H9 (cell line): ENCODE data around the gene FBXO17. TPM values are rescaled to one million over a fixed set of nuclear protein-coding genes. Genes with fewer than 3 reads are reported as not detected.

Experiments
- DNase-seq: peaks from one replicate; pipeline ENCODE4 v3.0.0-alpha.2; 2017
- H2AFZ ChIP-seq: one replicate; pipeline ENCODE4 v1.6.1; 2013; ENCODE audit warnings: mild to moderate bottlenecking, low read length, control low read depth, moderate library complexity
- H2AK5ac ChIP-seq: 2 replicates; pipeline ENCODE4 v1.6.1; 2013; ENCODE audit warnings: low read length, control low read depth, mixed read lengths; ENCODE audit not compliant: insufficient read length
- H2BK120ac ChIP-seq: one replicate; pipeline ENCODE4 v1.6.1; 2013; ENCODE audit warnings: low read depth, mild to moderate bottlenecking, low read length, control low read depth, inconsistent platforms; ENCODE audit not compliant: poor library complexity, severe bottlenecking
- H2BK12ac ChIP-seq: 2 replicates; pipeline ENCODE4 v1.6.1; 2013; ENCODE audit warnings: low read length, control low read depth, mixed read lengths, low read depth; ENCODE audit not compliant: insufficient read length
- H2BK15ac ChIP-seq: 2 replicates; pipeline ENCODE4 v1.6.1; 2013; ENCODE audit warnings: low read depth, low read length, control low read depth
- H2BK20ac ChIP-seq: one replicate; pipeline ENCODE4 v1.6.1; 2013; ENCODE audit warnings: low read depth, mild to moderate bottlenecking, low read length, control low read depth, inconsistent platforms; ENCODE audit not compliant: poor library complexity, severe bottlenecking
- H2BK5ac ChIP-seq: 2 replicates; pipeline ENCODE4 v1.6.1; 2013; ENCODE audit warnings: low read length, control low read depth, mixed read lengths; ENCODE audit not compliant: insufficient read length
- H3K14ac ChIP-seq: 2 replicates; pipeline ENCODE4 v1.6.1; 2013; ENCODE audit warnings: low read length, control low read depth; ENCODE audit not compliant: insufficient read depth
- H3K18ac ChIP-seq: 2 replicates; pipeline ENCODE4 v1.6.1; 2013; ENCODE audit warnings: low read depth, mild to moderate bottlenecking, mixed read lengths, low read length, control low read depth; ENCODE audit not compliant: insufficient read length
- H3K23ac ChIP-seq: 2 replicates; pipeline ENCODE4 v1.6.1; 2013; ENCODE audit warnings: low read length, control low read depth, mixed read lengths, low read depth; ENCODE audit not compliant: insufficient read length
- H3K23me2 ChIP-seq: 2 replicates; pipeline ENCODE4 v1.6.1; 2013; ENCODE audit warnings: low read depth, mild to moderate bottlenecking, mixed read lengths, low read length, control low read depth; ENCODE audit not compliant: insufficient read length, poor library complexity, severe bottlenecking
- H3K27ac ChIP-seq: 2 replicates; pipeline ENCODE4 v1.5.1; 2013; ENCODE audit warnings: low read length, control low read depth, mixed read lengths, low read depth; ENCODE audit not compliant: insufficient read length
- H3K27me3 ChIP-seq: 2 replicates; pipeline ENCODE4 v1.6.1; 2013; ENCODE audit warnings: low read length, control low read depth, inconsistent platforms; ENCODE audit not compliant: insufficient read depth
- H3K4ac ChIP-seq: 2 replicates; pipeline ENCODE4 v1.6.1; 2013; ENCODE audit warnings: low read depth, mild to moderate bottlenecking, control low read depth, inconsistent platforms, low read length, moderate library complexity
- H3K4me1 ChIP-seq: 2 replicates; pipeline ENCODE4 v1.6.1; 2013; ENCODE audit warnings: low read length, control low read depth, inconsistent platforms; ENCODE audit not compliant: insufficient read depth
- H3K4me2 ChIP-seq: 2 replicates; pipeline ENCODE4 v1.6.1; 2013; ENCODE audit warnings: low read length, control low read depth, mixed read lengths; ENCODE audit not compliant: insufficient read length, insufficient read depth
- H3K56ac ChIP-seq: 2 replicates; pipeline ENCODE4 v1.6.1; 2013; ENCODE audit warnings: low read depth, mild to moderate bottlenecking, mixed read lengths, low read length, control low read depth; ENCODE audit not compliant: insufficient read length
- H3K79me1 ChIP-seq: 2 replicates; pipeline ENCODE4 v1.6.1; 2013; ENCODE audit warnings: low read depth, mild to moderate bottlenecking, moderate library complexity, low read length, control low read depth, inconsistent platforms; ENCODE audit not compliant: insufficient read depth, poor library complexity, severe bottlenecking
- H3K79me2 ChIP-seq: 2 replicates; pipeline ENCODE4 v1.6.1; 2013; ENCODE audit warnings: low read length, control low read depth, inconsistent platforms; ENCODE audit not compliant: insufficient read depth
- H3K9ac ChIP-seq: 2 replicates; pipeline ENCODE4 v1.6.1; 2013; ENCODE audit warnings: low read length, control low read depth, mixed read lengths; ENCODE audit not compliant: insufficient read length; ENCODE audit errors: extremely low read depth
- H3K9me3 ChIP-seq: one replicate; pipeline ENCODE4 v1.6.1; 2013; ENCODE audit warnings: low read depth, low read length, inconsistent platforms; ENCODE audit not compliant: control insufficient read depth
- H3T11ph ChIP-seq: one replicate; pipeline ENCODE4 v1.6.1; 2013; ENCODE audit warnings: mild to moderate bottlenecking, low read length, control low read depth, inconsistent platforms
- H4K20me1 ChIP-seq: one replicate; pipeline ENCODE4 v1.6.1; 2013; ENCODE audit not compliant: control insufficient read depth, insufficient read length, insufficient read depth
- H4K5ac ChIP-seq: 2 replicates; pipeline ENCODE4 v1.6.1; 2013; ENCODE audit warnings: low read depth, mild to moderate bottlenecking, mixed read lengths, low read length, control low read depth; ENCODE audit not compliant: insufficient read length
- H4K8ac ChIP-seq: replicated peaks from 2 replicates; pipeline ENCODE4 v1.6.1; 2013; ENCODE audit warnings: low read length, control low read depth, mixed read lengths, low read depth; ENCODE audit not compliant: insufficient read length
- H4K91ac ChIP-seq: 2 replicates; pipeline ENCODE4 v1.6.1; 2013; ENCODE audit warnings: low read depth, mild to moderate bottlenecking, moderate library complexity, mixed read lengths, low read length, control low read depth; ENCODE audit not compliant: insufficient read length
- H3K27ac Mint-ChIP-seq, 3 experiments: 2 replicates in 2 of 3; 3 replicates in 1 of 3; pipeline ENCODE4 v1.8.0; 2020 to 2021; ENCODE audit warnings: mixed read lengths in 3 of 3, mild to moderate bottlenecking in 1 of 3, moderate library complexity in 1 of 3
- H3K27me3 Mint-ChIP-seq: 2 replicates; pipeline ENCODE4 v1.8.0; 2021; ENCODE audit warnings: low read depth, mild to moderate bottlenecking, moderate library complexity, mixed read lengths
- H3K36me3 Mint-ChIP-seq, 3 experiments: 2 replicates in 2 of 3; 3 replicates in 1 of 3; pipeline ENCODE4 v1.8.0; 2020 to 2021; ENCODE audit warnings: low read depth in 3 of 3, mixed read lengths in 3 of 3; ENCODE audit not compliant: insufficient read depth in 1 of 3
- H3K4me1 Mint-ChIP-seq, 2 experiments: 2 replicates each; pipeline ENCODE4 v1.8.0; 2020; ENCODE audit warnings: mixed read lengths in 2 of 2
- H3K4me3 Mint-ChIP-seq, 2 experiments: 2 replicates in 1 of 2; 3 replicates in 1 of 2; pipeline ENCODE4 v1.8.0; 2020 to 2021; ENCODE audit warnings: mild to moderate bottlenecking in 2 of 2, mixed read lengths in 2 of 2, moderate library complexity in 1 of 2
- H3K9me3 Mint-ChIP-seq, 2 experiments: 2 replicates in 1 of 2; 3 replicates in 1 of 2; pipeline ENCODE4 v1.8.0; 2020; ENCODE audit warnings: mild to moderate bottlenecking in 2 of 2, mixed read lengths in 2 of 2, moderate library complexity in 1 of 2
- CTCF ChIP-seq: fragments of 200-600 bp; sonication (generic); conservative IDR thresholded peaks from 3 replicates; pipeline ENCODE4 v1.8.0; 2021; ENCODE audit warnings: antibody characterized with exemption, mild to moderate bottlenecking
- WGBS: extraction: QIAGEN DNeasy Blood & Tissue Kit; methylation state at CpG from one replicate; pipeline ENCODE4 v1.1.7; 2013; ENCODE audit warnings: missing lambda C conversion rate, low lambda C conversion rate, mixed read lengths; ENCODE audit not compliant: insufficient read length; ENCODE audit errors: extremely low coverage; 5-methylcytosine and 5-hydroxymethylcytosine counted together
- total RNA-seq: library from RNA; stranded (reverse); gene quantifications from 2 replicates; pipeline ENCODE4 v1.2.1, GENCODE V29; 2021

Gene FBXO17
- total RNA-seq, 1 experiment from 2014 or later: 25.5 TPM

DNA sequence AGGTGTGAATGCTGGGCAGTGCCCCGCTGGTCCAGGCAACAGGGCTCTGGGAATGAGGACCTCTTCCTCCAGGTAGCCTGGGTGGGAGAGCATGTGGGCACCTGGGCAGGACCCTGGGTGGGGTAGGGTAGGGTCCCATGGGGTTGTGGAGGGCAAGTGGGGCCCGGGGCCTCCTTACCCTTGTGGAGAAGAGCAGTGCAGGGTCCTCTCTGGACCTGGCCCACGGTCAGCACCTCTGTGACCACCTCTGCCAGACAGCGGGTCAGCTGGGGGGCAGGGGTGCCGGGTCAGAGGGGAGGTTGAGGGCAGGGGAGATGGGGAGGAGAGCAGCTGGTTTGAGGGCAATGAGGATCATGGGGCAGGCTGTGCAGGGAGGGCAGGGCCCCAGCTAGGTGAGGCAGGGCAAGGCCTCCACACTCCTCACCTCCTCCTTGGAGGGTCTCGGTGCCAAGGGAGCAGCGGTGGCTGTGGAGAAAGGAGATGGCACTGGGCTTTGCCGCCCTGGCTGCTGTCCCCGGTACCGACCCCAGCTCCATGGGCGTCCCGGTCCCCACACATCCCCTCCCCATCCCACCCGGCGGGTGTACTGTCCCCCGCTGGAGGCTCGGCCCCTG lies 64.0 kb downstream of the FBXO17 start:
- Histone ChIP-seq H4K8ac (no peak overlapping the region), H3K79me2 (no peaks in the 10 kb centered on the region), H3K4ac (no peak overlapping the region), H2BK5ac (no peak overlapping the region), H2AK5ac (no peak overlapping the region), H3T11ph (no peak overlapping the region), H2BK20ac (no peak overlapping the region), H3K23ac (no peak overlapping the region), H3K18ac (no peak overlapping the region), H2BK15ac (no peak overlapping the region), H3K56ac (no peak overlapping the region), H3K9ac (no peak overlapping the region), H2BK12ac (no peak overlapping the region), H2BK120ac (no peak overlapping the region), H3K9me3 (no peaks in the 10 kb centered on the region), H4K91ac (no peak overlapping the region), H3K14ac (no peak overlapping the region), H3K27ac (no peak overlapping the region), H3K4me1 (no peaks in the 10 kb centered on the region; the same call in 1 of the 2 replicates), H4K5ac (no peak overlapping the region), H3K79me1 (no peaks in the 10 kb centered on the region), H3K27me3 (no peaks in the 10 kb centered on the region), H2AFZ (no peak overlapping the region), H3K4me2 (no peak overlapping the region), H3K23me2 (no peaks in the 10 kb centered on the region), H4K20me1 (no peaks in the 10 kb centered on the region)
- H3K4me3 Mint-ChIP-seq: no peak overlapping the region
- peaks cover 0 to 2% of the 10 kb centered on the region in 2 experiments; a peak in 1 of 5 replicates for H3K9me3 Mint-ChIP-seq
- H3K27me3 Mint-ChIP-seq: no peaks in the 10 kb centered on the region; the same call in none of the 2 replicates
- peaks cover 3 to 4% of the 10 kb centered on the region in 2 experiments; a peak in 3 of 4 replicates for H3K4me1 Mint-ChIP-seq
- no peak overlapping the region for H3K27ac Mint-ChIP-seq
- TF ChIP-seq CTCF: no peak
- no peak for DNase-seq
- no CpG with 5 or more reads among the region's 16 CpGs for WGBS
- H3K36me3 Mint-ChIP-seq: peaks cover 10 to 26% (median 18%) of the 10 kb centered on the region in 3 experiments; a peak in 6 of 7 replicates
